Daoy (cell line): ENCODE measurements around the gene NBAS. TPM values are rescaled to one million over a fixed set of nuclear protein-coding genes. Genes with fewer than 3 reads are reported as not detected.
"Not testable (repeated sequence)": the region's sequence is repeated elsewhere in the genome, so short reads cannot be mapped to it uniquely, and the experiment has no call there.

Experiments
- DNase-seq: peaks from one replicate; pipeline ENCODE4 v3.0.0-alpha.2; 2015; ENCODE audit warnings: low read depth
- total RNA-seq: library from RNA; depleted of rRNA; stranded (reverse); fragments of >200 nt; shearing (Covaris generic); gene quantifications from 2 replicates; pipeline ENCODE4 v1.2.3, GENCODE V29; 2014

Gene NBAS
- total RNA-seq, 1 experiment from 2014 or later: 30.7 TPM

GRCh38 chr2:15527074-15527739, 33.9 kb downstream of the NBAS start:
- DNase-seq: peak; percentile 9

GRCh38 chr2:15521641-15522181, 39.4 kb downstream of the NBAS start:
- DNase-seq: no peak

GRCh38 chr2:15520346-15520745, 40.8 kb downstream of the NBAS start:
- no peak for DNase-seq

GRCh38 chr2:15518759-15519158, 42.4 kb downstream of the NBAS start:
- not testable (repeated sequence) for DNase-seq

GRCh38 chr2:15517793-15518192, 43.3 kb downstream of the NBAS start:
- no peak for DNase-seq

- DNase-seq: no peak
Measured at GRCh38 chr2:15511686-15512085, 49.4 kb downstream of the NBAS start.

- no peak for DNase-seq
Measured at GRCh38 chr2:15510552-15510951, 50.6 kb downstream of the NBAS start.

- DNase-seq: no peak
Measured at GRCh38 chr2:15510131-15510530, 51.0 kb downstream of the NBAS start.

- no peak for DNase-seq
Measured at GRCh38 chr2:15507697-15508096, 53.4 kb downstream of the NBAS start.

GRCh38 chr2:15507061-15507460, 54.1 kb downstream of the NBAS start:
- DNase-seq: no peak

GRCh38 chr2:15506229-15506819, 54.8 kb downstream of the NBAS start:
- no peak for DNase-seq

GRCh38 chr2:15504882-15505663, 56.1 kb downstream of the NBAS start:
- DNase-seq: no peak

- DNase-seq: not testable (repeated sequence)
Measured at GRCh38 chr2:15499251-15499650, 61.9 kb downstream of the NBAS start.

GRCh38 chr2:15498554-15498953, 62.6 kb downstream of the NBAS start:
- no peak for DNase-seq

GRCh38 chr2:15494877-15495276, 66.3 kb downstream of the NBAS start:
- no peak for DNase-seq

- no peak for DNase-seq
Measured at GRCh38 chr2:15492773-15493325, 68.3 kb downstream of the NBAS start.

- DNase-seq: no peak
Measured at GRCh38 chr2:15486770-15487169, 74.4 kb downstream of the NBAS start.

GRCh38 chr2:15485949-15486348, 75.2 kb downstream of the NBAS start:
- no peak for DNase-seq

GRCh38 chr2:15481000-15481399, 80.1 kb downstream of the NBAS start:
- DNase-seq: no peak

GRCh38 chr2:15480552-15480951, 80.6 kb downstream of the NBAS start:
- DNase-seq: no peak

GRCh38 chr2:15472876-15473275, 88.3 kb downstream of the NBAS start:
- no peak for DNase-seq

- peak; percentile 24 for DNase-seq
Measured at GRCh38 chr2:15472133-15472532, 89.0 kb downstream of the NBAS start.
